HCT116 (cell line): ENCODE results near the gene TSPEAR. TPM values are rescaled to one million over a fixed set of nuclear protein-coding genes. Genes with fewer than 3 reads are reported as not detected.

Source experiments
- ATAC-seq: fragments of 200-7000 bp; cut with Tn5 transposase; 2 replicates; pipeline ENCODE4 v1.9.1; 2020; ENCODE audit warnings: mild to moderate bottlenecking, moderate library complexity
- BruUV-seq: library from RNA; stranded (reverse); fragments of 400-500 nt; replicated peaks from 2 replicates; lab custom pipeline; 2021; lab: Mats Ljungman, UMichigan
- CTCF ChIA-PET: fragments of 300-600 bp; sonication (Branson Sonifier 250); formaldehyde crosslinking; loops from one replicate; lab custom pipeline; 2021; ENCODE audit warnings: antibody characterized with exemption; lab: Charles Lee
- POLR2A ChIA-PET: fragments of 300-600, 350-600 bp; sonication (Branson Sonifier 250); formaldehyde crosslinking; loops from one replicate; lab custom pipeline; 2021; ENCODE audit warnings: antibody characterized with exemption; lab: Charles Lee
- RAD21 ChIA-PET, 2 experiments: fragments of 300-600 bp; sonication (Branson Sonifier 250); formaldehyde crosslinking; loops; one replicate each; lab custom pipeline; 2023; ENCODE audit warnings: low total read pairs in 2 of 2; ENCODE audit not compliant: uncharacterized antibody in 2 of 2, unreplicated experiment in 2 of 2, low non-redundant PET in 1 of 2; lab: Charles Lee
- DNase-seq: peaks from one replicate; pipeline ENCODE4 v3.0.0-alpha.2; 2010; ENCODE audit warnings: low read depth, low spot score
- H2AFZ ChIP-seq: fragments of 200-600 bp; shearing (Covaris generic), sonication (generic); 2 replicates; pipeline ENCODE4 v1.6.1; 2017; ENCODE audit warnings: low read depth, mixed run types, mixed read lengths, antibody characterized with exemption, low read length; ENCODE audit not compliant: poor library complexity, severe bottlenecking
- H3K27ac ChIP-seq: 2 replicates; pipeline ENCODE4 v1.5.1; 2012; ENCODE audit warnings: low read depth, low read length
- H3K27me3 ChIP-seq: fragments of 200-600 bp; sonication (generic); 2 replicates; pipeline ENCODE4 v1.6.1; 2016; ENCODE audit warnings: mixed run types, low read length, mixed read lengths; ENCODE audit not compliant: insufficient read depth
- H3K36me3 ChIP-seq, 2 experiments: fragments of 200-500 bp in 1 of 2; fragments of 200-600 bp in 1 of 2; sonication (Bioruptor generic) in 1 of 2; sonication (generic) in 1 of 2; 2 replicates each; pipeline versions ENCODE4 v1.5.1 to v1.6.1; 2014 to 2016; ENCODE audit warnings: low read length in 2 of 2, inconsistent platforms in 1 of 2, mixed read lengths in 1 of 2, mixed run types in 1 of 2; ENCODE audit not compliant: insufficient read depth in 2 of 2, control insufficient read depth in 1 of 2
- H3K4me1 ChIP-seq, 2 experiments: fragments of 200-600 bp in 1 of 2; sonication (generic) in 1 of 2; 2 replicates each; pipeline versions ENCODE4 v1.5.1 to v1.6.1; 2012 to 2017; ENCODE audit warnings: low read length in 2 of 2, inconsistent platforms in 1 of 2, mild to moderate bottlenecking in 1 of 2, mixed read lengths in 1 of 2, mixed run types in 1 of 2, moderate library complexity in 1 of 2; ENCODE audit not compliant: insufficient read depth in 2 of 2, control insufficient read depth in 1 of 2
- H3K4me2 ChIP-seq: fragments of 200-600 bp; sonication (generic); 2 replicates; pipeline ENCODE4 v1.6.1; 2017; ENCODE audit warnings: mixed run types, low read length, mixed read lengths
- H3K4me3 ChIP-seq, 2 experiments: fragments of 200-600 bp in 1 of 2; sonication (generic) in 1 of 2; replicated peaks in 1 of 2; 2 replicates each; pipeline ENCODE4 v1.5.1; 2011 to 2016; ENCODE audit warnings: low read length in 2 of 2, control low read depth in 1 of 2, low read depth in 1 of 2, mild to moderate bottlenecking in 1 of 2, mixed read lengths in 1 of 2, mixed run types in 1 of 2
- H3K79me2 ChIP-seq: fragments of 200-600 bp; sonication (generic); 2 replicates; pipeline ENCODE4 v1.6.1; 2017; ENCODE audit warnings: mild to moderate bottlenecking, mixed run types, low read length, moderate library complexity, mixed read lengths; ENCODE audit not compliant: insufficient read depth
- H3K9ac ChIP-seq: fragments of 200-600 bp; sonication (generic); 2 replicates; pipeline ENCODE4 v1.6.1; 2016; ENCODE audit warnings: low read length, mixed read lengths
- H3K9me2 ChIP-seq: fragments of 200-600 bp; sonication (generic), shearing (Covaris generic); 2 replicates; pipeline ENCODE4 v1.6.1; 2017; ENCODE audit warnings: mixed run types, mild to moderate bottlenecking, moderate library complexity; ENCODE audit not compliant: insufficient read depth
- H3K9me3 ChIP-seq, 2 experiments: fragments of 200-500 bp in 1 of 2; fragments of 200-600 bp in 1 of 2; sonication (Bioruptor generic) in 1 of 2; sonication (generic) in 1 of 2; 2 replicates each; pipeline ENCODE4 v1.6.1; 2014 to 2017; ENCODE audit warnings: low read length in 2 of 2, mixed read lengths in 2 of 2, inconsistent platforms in 1 of 2, low read depth in 1 of 2, mild to moderate bottlenecking in 1 of 2, mixed run types in 1 of 2, moderate library complexity in 1 of 2; ENCODE audit not compliant: control insufficient read depth in 1 of 2, insufficient read depth in 1 of 2
- H4K20me1 ChIP-seq: fragments of 200-600 bp; sonication (generic), shearing (Covaris generic); 2 replicates; pipeline ENCODE4 v1.6.1; 2017; ENCODE audit warnings: mixed run types, mild to moderate bottlenecking, moderate library complexity; ENCODE audit not compliant: insufficient read depth
- CTCF ChIP-seq, 3 experiments: fragments of 200-600 bp in 1 of 3; sonication (generic) in 1 of 3; IDR thresholded peaks in 2 of 3; conservative IDR thresholded peaks in 1 of 3; 2 replicates each; pipeline ENCODE4 v1.5.1; 2012 to 2017; ENCODE audit warnings: low read depth in 2 of 3, low read length in 2 of 3, antibody characterized with exemption in 1 of 3, borderline replicate concordance in 1 of 3, control low read depth in 1 of 3, mild to moderate bottlenecking in 1 of 3, mixed read lengths in 1 of 3, mixed run types in 1 of 3, moderate library complexity in 1 of 3; ENCODE audit not compliant: insufficient read depth in 1 of 3
- EZH2phosphoT487 ChIP-seq: fragments of 200-600 bp; IDR thresholded peaks from 2 replicates; pipeline ENCODE4 v1.6.1; 2018; ENCODE audit warnings: antibody characterized with exemption, borderline replicate concordance
- MAX ChIP-seq: IDR thresholded peaks from 2 replicates; pipeline ENCODE4 v1.6.1; 2012
- POLR2A ChIP-seq: IDR thresholded peaks from 2 replicates; pipeline ENCODE4 v1.7.0; 2011; ENCODE audit warnings: borderline replicate concordance; ENCODE audit not compliant: insufficient read depth, insufficient read length; ENCODE audit errors: extremely low read depth
- RAD21 ChIP-seq: IDR thresholded peaks from 2 replicates; pipeline ENCODE4 v1.6.1; 2012; ENCODE audit warnings: low read depth, mild to moderate bottlenecking
- YY1 ChIP-seq: IDR thresholded peaks from 2 replicates; pipeline ENCODE4 v1.6.1; 2011; ENCODE audit warnings: low read length, low read depth, moderate library complexity, mild to moderate bottlenecking; ENCODE audit not compliant: insufficient replicate concordance; ENCODE audit errors: extremely low read depth
- ZNF274 ChIP-seq: fragments of 200-500 bp; sonication (Bioruptor generic); IDR thresholded peaks from 2 replicates; pipeline ENCODE4 v1.6.1; 2014; ENCODE audit warnings: mild to moderate bottlenecking, low read depth, low read length, inconsistent platforms
- intact Hi-C: fragments of 100-400 bp; cut with micrococcal nuclease; formaldehyde crosslinking; loops from 2 replicates; pipeline ENCODE4 v1.10.0; 2022
- total RNA-seq: library from RNA; stranded (reverse); gene quantifications from one replicate; pipeline ENCODE4 v1.2.1, GENCODE V29; 2021; ENCODE audit not compliant: unreplicated experiment
- TF ChIP-seq, protein P1 (sequence below): IDR thresholded peaks from 2 replicates; pipeline ENCODE4 v1.6.1; 2012; ENCODE audit warnings: low read depth

TSPEAR gene
- total RNA-seq, 1 experiment from 2014 or later, result not detected

DNA sequence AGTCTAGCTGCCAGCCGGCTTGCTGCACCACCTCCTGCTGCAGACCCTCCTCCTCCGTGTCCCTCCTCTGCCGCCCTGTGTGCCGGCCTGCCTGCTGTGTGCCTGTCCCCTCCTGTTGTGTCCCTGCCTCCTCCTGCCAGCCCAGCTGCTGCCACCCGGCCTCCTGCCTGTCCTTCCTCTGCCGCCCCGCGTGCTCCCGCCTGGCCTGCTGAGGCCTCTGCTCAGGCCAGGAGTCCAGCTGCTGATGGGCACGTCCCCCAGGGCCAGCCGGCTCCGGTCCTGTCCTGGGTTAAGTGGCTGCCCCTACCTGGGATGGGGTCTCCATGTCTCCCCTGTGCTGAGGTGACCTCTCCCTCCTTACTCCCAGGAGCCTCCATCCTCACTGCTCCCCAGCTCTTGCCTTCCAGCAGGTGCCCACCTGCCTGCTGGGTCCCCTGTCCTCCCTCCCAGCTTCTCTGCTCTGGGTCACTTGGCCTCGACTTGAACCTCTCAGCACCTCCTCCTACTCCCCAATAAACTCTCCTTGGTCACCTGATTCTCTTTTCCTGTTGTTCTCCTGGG, 98.6 kb downstream of the TSPEAR start:
- no peaks in the 10 kb centered on the region for H3K4me1 ChIP-seq
- DNase-seq (no peak), ATAC-seq (no peak)
- H3K27ac ChIP-seq, result no peak overlapping the region
- no peaks in the 10 kb centered on the region for H3K79me2 ChIP-seq
- H4K20me1 ChIP-seq, result no peaks in the 10 kb centered on the region
- no peak overlapping the region for H2AFZ ChIP-seq
- no peak overlapping the region for H3K9ac ChIP-seq
- peaks cover 3 to 5% of the 10 kb centered on the region in 2 experiments; a peak in 2 of 4 replicates for H3K9me3 ChIP-seq
- no peak overlapping the region for H3K4me3 ChIP-seq
- no TSS peak for BruUV-seq
- TF ChIP-seq CTCF (IDR thresholded peaks at IDR 0.05 in 2 of 3, conservative IDR thresholded peaks at IDR 0.05 in 1 of 3; ENCODE audit: borderline replicate concordance in 1 of 3, insufficient read depth in 1 of 3, low read depth in 2 of 3, low read length in 2 of 3) (no peak), MAX (no peak)
- no peaks in the 10 kb centered on the region for H3K27me3 ChIP-seq
- ChIA-PET RAD21 (no interaction called here), POLR2A (no interaction called here), CTCF (no interaction called here)
- intact Hi-C loops, result no loop called here
- no peak overlapping the region for H3K4me2 ChIP-seq
- H3K36me3 ChIP-seq, result no peaks in the 10 kb centered on the region
- no peaks in the 10 kb centered on the region for H3K9me2 ChIP-seq

DNA sequence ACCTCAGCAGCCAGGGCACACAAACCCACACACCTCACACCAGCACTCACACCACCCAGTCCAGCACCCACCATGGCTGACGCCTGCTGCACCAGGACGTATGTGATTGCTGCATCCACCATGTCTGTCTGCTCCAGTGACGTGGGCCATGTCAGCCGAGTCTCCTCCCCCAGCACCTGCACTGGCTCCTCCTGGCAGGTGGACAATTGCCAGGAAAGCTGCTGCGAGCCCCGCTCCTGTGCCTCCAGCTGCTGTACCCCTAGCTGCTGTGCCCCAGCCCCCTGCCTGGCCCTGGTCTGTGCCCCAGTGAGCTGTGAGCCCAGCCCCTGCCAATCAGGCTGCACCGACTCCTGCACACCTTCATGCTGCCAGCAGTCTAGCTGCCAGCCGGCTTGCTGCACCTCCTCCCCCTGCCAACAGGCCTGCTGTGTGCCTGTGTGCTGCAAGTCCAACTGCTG, 99.3 kb downstream of the TSPEAR start, which contains the start of gene KRTAP10-8:
KRTAP10-8 (plus strand) TSS at position 51 of the 458 bp plus-strand sequence; CDS start at position 73, 22 bp downstream.
- POLR2A ChIA-PET, result no interaction called here
- no peak within 1 kb of the TSS for H3K27ac ChIP-seq
- no TSS peak for BruUV-seq
- no peak for TF ChIP-seq POLR2A
- TF ChIP-seq, protein P1, sequence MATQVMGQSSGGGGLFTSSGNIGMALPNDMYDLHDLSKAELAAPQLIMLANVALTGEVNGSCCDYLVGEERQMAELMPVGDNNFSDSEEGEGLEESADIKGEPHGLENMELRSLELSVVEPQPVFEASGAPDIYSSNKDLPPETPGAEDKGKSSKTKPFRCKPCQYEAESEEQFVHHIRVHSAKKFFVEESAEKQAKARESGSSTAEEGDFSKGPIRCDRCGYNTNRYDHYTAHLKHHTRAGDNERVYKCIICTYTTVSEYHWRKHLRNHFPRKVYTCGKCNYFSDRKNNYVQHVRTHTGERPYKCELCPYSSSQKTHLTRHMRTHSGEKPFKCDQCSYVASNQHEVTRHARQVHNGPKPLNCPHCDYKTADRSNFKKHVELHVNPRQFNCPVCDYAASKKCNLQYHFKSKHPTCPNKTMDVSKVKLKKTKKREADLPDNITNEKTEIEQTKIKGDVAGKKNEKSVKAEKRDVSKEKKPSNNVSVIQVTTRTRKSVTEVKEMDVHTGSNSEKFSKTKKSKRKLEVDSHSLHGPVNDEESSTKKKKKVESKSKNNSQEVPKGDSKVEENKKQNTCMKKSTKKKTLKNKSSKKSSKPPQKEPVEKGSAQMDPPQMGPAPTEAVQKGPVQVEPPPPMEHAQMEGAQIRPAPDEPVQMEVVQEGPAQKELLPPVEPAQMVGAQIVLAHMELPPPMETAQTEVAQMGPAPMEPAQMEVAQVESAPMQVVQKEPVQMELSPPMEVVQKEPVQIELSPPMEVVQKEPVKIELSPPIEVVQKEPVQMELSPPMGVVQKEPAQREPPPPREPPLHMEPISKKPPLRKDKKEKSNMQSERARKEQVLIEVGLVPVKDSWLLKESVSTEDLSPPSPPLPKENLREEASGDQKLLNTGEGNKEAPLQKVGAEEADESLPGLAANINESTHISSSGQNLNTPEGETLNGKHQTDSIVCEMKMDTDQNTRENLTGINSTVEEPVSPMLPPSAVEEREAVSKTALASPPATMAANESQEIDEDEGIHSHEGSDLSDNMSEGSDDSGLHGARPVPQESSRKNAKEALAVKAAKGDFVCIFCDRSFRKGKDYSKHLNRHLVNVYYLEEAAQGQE, result no peak
- TF ChIP-seq CTCF (IDR thresholded peaks at IDR 0.05 in 2 of 3, conservative IDR thresholded peaks at IDR 0.05 in 1 of 3; ENCODE audit: borderline replicate concordance in 1 of 3, insufficient read depth in 1 of 3, low read depth in 2 of 3, low read length in 2 of 3), result no peak
- no peak for TF ChIP-seq EZH2phosphoT487
- no peak for TF ChIP-seq ZNF274
- TF ChIP-seq RAD21, result no peak
- no peak for TF ChIP-seq YY1

More for the DNA sequence above, 99.3 kb downstream of the TSPEAR start, which contains the start of gene KRTAP10-8:
- RAD21 ChIA-PET, result no interaction called here
- Histone ChIP-seq H3K79me2 (no peaks in the 10 kb centered on the region), H2AFZ (no peak within 1 kb of the TSS), H4K20me1 (no peaks in the 10 kb centered on the region), H3K9me2 (no peaks in the 10 kb centered on the region), H3K36me3 (no peaks in the 10 kb centered on the region), H3K9me3 (peaks cover 3 to 5% of the 10 kb centered on the region in 2 experiments; a peak in 2 of 4 replicates), H3K4me1 (no peaks in the 10 kb centered on the region), H3K27me3 (no peaks in the 10 kb centered on the region), H3K4me3 (no peak within 1 kb of the TSS), H3K4me2 (no peak within 1 kb of the TSS), H3K9ac (no peak within 1 kb of the TSS)
- CTCF ChIA-PET, result no interaction called here
- DNase-seq, result no peak
- no peak for ATAC-seq
- intact Hi-C loops, result no loop called here
